Inflammatory macrophage treated with lipopolysaccharide for 4 hours (primary cell): ENCODE measurements around the gene P2RX5.
"Not testable (repeated sequence)": the region's sequence is repeated elsewhere in the genome, so short reads cannot be mapped to it uniquely, and the experiment has no call there.

Source experiments
- DNase-seq: peaks from one replicate; pipeline ENCODE4 v3.0.0-alpha.2; 2020

Gene P2RX5

DNA sequence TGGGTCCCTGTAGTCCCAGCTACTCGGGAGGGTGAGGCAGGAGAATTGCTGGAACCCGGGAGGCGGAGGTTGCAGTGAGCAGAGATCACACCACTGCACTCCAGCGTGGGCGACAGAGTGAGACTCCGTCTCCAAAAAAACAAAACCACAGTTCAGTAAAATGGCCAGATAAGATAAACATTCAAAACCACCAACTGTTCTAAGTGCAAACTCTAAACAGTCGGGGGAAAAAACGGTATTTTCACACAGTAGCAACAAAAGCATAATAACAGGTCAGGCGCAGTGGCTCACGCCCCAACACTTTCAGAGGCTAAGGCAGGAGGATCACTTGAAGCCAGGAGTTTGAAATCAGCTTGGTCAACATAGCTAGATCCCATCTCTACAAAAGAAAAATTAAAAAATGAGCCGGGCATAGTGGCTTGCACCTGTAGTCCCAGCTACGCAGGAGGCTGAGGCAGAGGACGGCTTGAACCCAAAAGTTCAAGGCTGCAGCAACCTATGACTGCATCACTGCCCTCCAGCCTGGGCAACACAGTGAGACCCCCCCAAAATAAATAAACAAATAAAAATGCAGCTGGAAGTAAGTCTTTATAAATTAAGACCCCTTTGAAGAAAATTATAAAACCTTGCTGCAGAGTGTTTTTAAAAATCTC lies 17.0 kb upstream of the P2RX5 start:
- no peak for DNase-seq

DNA sequence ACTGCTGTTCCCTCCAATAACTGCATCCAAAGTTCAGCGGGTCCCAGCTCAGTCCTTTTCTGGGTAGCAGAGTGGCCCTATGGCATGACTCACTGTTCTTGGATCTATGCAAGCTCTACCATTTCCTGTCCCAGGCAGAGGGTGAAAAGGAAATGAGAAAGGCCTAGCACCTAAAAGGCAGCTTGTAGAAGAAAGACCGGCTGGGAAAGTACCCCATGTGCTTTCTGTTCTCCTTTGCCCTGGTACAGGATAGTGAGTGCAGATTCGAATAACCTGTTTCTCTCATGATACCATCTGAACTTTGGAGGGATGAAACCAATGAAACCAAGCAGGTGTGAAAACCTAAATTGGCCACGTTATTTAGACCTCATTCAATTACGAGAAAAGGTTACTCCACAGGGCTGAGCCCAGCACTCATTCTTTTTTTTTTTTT lies 15.0 kb upstream of the P2RX5 start:
- peak; percentile 94 for DNase-seq

DNA sequence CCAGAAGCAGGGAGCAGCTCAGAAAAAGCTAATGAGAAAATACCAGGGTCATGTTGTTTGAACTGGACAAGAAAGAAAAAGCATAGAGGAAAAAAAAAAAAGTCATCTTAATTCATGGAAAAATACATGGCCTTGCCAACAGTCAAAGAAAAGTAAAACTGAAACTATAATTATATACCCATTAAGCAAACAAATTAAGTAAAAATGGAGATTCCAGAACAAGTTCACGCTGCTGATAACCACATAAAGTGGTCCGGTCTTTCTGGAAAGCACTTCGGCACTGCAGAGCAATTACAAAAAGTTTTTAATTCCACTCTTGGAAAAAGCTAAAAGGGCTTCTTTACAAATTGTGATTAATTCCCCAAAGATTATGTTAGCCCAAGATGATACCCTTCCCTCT lies 12.4 kb upstream of the P2RX5 start:
- DNase-seq: peak; percentile 72

DNA sequence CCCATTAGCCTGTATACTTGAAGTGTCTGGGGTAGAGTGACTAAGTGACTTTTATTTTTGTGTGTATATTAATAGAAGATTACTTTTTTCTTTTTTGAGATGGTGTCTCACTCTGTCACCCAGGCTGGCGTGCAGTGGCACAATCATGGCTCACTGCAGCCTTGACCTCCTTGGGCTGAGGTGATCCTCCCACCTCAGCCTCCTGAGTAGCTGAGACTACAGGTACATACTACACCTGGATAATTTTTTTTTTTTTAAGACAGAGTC lies 9.7 kb upstream of the P2RX5 start:
- not testable (repeated sequence) for DNase-seq

DNA sequence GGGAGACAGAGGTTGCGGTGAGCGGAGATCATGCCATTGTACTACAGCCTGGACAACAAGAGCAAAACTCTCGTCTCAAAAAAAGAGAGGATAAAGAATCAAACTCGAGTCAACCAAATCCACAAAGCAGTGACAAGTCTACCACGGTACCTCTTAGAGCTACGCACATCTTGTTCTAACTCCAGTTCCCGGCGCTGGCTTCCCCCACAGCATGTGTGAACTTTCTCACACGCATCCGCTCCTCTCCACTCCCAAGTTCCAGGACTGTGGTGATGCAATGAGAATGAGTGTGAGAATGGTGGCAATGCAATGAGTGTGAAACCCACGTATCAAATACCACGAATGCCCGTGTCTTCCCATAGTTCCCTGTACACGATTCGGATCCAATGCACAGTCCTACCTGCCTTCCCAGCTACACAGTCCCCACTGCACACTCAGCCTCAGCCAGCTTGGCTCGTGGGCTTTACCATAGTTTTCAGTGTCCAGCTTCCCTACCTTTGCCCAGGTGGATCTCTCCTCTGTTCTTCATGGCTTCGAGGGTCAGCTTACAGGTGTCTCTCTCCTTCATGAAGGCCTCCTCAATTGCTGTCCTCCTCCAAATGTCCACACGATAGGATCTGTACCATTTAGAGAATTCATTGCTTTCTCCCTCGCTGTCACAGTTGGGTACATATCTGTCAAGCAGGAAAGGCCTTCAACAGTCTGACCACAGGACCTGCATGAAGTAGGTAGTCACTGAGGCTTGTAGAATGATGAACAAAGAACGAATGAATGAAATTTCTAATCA lies 9.2 kb upstream of the P2RX5 start:
- DNase-seq: no peak

DNA sequence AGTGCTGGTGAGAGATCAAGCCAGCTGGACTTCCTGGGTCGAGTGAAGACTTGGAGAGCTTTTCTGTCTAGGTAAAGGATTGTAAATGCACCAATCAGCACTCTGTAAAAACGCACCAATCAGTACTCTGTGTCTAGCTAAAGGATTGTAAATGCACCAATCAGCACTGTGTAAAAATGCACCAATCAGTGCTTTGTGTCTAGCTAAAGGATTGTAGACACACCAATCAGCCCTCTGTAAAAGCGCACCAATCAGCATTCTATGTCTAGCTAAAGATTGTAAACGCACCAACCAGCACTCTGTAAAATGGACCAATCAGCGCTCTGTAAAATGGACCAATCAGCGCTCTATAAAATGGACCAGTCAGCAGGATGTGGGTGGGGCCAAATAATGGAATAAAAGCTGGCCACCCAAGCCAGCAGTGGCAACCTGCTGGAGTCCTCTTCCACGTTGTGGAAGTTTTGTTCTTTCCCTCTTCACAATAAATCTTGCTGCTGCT lies 6.1 kb upstream of the P2RX5 start:
- DNase-seq: not testable (repeated sequence)

DNA sequence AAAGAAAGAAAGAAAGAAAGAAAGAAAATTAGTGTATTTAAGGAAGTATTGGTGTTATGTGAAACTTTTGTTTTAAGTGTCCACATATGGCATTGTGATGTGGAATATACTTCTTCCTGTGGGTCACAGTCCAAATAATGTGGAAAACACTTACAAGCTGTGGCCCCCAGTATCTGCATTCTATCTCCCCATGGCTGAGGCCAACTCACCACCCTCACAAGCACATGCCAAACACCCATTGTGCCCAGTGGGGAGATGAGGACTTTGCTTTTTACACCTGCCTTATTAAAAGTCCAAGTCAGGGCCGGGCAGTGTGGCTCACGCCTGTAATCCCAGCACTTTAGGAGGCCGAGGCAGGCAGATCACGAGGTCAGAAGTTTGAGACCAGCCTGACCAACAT lies 4.0 kb upstream of the P2RX5 start:
- no peak for DNase-seq

DNA sequence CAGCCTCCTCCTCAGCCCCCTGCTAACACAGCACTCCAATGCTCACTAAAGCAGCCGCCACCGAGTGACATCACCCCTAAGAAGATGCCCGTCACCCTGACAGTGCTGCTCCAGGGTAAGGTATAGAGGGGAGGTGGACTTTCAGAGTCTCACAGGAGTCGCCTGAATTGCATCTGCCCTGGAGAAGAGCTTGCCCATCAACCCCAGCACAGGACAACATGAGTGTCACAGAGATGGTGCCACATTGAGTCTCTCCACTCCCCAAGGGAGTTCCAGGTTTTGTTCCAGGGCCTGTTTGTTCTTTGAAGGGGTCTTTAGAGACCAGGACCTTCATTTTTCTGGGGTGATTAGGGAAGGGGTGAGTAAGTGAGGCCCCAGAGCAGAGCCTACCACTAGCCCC lies 2.2 kb upstream of the P2RX5 start:
- no peak for DNase-seq

DNA sequence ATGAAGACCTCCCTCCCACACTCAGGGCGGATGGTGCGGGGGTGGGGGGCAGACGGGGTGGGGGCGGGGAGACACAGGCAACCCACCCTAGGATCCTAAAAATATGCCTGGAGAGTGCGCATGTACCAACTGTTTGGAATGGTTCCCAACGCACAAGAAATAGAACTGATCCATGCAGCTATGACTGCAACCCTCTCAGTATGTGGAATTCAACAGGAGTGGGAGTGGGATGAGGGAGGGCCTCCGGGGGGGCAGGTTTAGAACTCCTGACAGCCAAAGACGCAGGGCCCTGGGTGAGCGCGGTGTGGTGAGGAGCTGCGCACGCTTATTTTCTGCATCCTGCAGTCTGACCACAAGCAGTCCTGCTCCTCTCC lies 1.1 kb upstream of the P2RX5 start:
- DNase-seq: no peak

DNA sequence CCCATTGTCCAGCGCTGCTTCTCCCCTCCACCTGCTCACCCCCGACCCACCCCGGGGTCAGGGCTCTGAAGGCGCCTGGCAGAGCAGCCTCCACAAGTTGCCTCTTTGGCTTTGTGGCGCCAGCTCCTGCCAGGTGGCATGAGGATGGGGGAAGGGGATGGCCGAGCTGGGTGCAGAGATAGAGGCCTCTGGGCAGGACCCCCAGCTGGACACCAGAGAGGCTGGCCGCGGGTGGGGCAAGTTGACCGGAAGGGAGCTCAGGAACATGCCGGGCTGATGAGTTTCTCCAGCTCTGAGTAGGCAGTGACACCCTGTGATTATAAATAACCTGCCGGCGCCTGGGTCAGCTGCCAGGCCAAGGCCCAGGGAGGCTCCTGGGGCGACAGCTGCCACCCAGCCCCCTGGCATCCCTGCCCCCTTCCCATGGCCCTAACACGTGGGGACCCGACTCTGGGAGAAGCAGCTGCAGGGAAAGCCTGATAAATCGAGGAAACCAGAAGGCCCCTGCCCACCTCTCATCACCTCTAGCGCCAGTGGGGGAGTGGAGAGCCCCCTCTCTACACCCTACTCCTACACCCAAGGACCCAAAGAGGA lies 729 bp downstream of the P2RX5 start:
- DNase-seq: no peak

DNA sequence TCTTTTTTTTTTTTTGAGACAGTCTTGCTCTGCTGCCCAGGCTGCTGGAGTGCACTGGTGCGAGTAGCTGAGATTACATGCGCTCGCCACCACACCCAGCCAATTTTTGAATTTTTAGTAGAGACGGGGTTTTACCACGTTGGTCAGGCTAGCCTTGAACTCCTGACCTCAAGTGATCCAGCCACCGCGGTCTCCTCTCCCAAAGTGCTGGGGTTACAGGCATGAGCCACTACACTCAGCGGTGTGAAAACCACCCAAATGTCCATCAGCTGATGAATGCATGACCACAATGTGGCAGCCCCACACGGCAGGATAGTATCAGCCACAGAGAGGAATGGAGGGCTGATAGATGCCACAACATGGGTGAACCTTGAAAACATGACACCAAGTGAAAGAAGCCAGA lies 2.1 kb downstream of the P2RX5 start:
- no peak for DNase-seq

DNA sequence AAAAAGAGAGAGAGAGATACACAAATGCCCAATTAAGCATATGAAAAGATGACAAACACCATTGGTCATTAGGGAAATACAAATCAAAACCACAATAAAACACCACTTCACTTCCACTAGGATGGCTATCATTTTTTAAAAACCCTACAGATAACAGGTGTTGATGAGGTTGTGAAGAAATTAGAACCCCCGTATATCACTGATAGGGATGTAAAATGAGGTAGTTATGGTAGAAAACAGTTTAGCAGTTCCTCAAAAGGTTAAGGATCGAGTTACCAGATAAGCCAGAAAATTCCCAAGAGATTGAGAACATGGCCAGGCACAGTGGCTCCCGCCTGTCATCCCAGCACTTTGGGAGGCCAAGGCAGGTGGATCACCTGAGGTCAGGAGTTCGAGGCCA lies 2.8 kb downstream of the P2RX5 start:
- DNase-seq: no peak

DNA sequence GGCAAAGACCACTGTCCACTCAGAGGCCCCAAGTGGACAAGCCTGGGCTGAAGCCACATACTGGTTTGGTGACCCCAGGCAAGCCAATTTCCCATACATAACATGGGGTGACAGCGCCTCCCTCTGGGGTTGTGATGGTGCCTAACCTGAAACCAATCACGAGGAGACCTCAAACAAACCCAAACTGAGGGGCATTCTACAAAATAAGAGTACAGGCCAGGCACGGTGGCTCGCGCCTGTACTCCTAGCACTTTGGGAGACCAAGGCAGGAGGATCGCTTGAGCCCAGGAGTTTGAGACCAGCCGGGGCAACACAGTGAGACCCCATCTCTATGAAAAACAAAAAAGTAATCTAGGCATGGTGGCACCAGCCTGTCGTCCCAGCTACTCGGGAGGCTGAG lies 3.6 kb downstream of the P2RX5 start:
- DNase-seq: no peak

DNA sequence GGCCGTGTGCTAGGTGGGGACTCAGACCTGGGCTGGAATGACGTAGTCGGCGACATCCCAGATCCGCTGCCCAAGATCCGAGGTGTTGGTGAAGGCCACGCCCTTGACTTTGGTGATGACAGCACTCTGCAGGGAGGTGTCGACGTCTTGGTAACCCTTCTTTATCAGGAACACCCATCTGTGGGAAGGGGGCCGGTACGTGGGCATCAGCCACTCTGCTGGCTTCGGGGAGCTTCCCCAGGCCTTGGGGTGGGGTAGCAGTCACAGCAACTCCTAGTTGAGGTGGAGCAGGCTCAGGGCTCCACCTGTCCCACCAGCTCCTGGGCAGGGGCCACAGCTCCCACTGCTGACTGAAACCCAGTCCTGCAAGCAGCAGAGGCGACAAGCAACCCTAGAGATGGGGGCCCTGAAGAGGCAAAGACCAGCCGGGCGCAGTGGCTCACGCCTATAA lies 4.3 kb downstream of the P2RX5 start:
- DNase-seq: no peak

DNA sequence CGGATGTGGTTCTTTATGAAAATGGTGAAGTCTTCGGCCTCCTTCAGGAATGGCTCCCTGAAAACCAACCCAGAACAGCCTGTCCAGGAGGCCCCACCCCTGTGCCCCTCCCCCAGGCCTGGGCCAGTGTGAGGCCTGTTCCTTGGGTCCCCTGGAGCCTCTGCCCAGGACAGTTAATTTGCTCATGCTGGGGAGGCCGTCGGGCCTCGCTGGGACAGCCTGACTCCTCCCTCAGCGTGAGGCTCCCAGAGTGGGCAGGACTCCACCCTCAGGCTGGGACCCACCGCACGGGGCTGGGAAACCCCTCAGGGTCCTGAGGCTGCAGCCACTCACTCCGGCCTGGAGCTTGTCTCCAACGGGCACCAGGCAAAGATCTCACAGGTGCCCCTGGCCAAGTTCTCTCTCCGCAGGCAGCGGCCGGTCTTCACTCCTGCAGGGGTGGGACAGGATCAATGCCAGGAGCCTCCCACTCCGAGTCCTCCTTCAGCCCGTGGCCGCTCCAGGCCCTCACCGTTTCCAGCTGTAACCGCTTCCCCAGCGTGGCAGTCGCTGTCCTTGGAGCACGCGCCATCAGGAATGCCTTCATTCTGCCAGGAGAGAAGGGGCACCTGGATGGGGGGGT lies 5.8 kb downstream of the P2RX5 start:
- DNase-seq: no peak

DNA sequence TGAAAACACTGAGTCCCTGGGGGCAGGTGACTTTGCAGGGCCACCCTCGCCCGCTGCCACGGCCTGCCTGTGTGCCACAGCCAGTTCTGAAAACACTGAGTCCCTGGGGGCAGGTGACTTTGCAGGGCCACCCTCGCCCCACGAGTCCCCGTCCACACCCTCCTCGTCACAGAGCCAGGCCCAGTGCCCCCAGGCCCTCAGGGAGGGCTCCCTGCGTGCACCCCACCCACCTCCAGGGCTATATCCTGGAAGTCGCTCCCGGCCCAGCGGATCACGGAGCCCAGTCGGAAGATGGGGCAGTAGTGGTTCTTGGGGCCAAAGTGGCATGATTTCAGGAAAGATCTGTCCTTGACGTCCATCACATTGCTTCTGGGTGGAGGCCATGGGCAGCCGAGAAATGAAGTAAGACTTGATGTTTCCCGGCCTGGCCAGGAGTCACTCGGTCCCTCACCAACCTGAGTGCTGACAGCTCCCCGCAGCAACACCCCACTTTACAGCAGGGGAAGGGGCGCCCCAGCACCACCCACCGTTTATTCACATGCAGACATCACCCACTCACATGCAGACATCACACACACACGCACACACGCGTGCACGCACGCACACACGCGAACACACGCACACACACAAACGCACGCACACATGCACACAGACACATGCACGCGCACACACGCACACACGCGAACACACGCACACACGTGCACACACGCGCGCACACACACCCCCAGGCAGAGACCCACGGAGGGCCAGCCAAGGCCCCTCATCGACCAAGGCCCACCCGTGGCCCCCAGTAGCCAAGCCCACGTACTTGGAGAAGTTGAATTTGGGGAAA lies 6.5 kb downstream of the P2RX5 start:
- no peak for DNase-seq

DNA sequence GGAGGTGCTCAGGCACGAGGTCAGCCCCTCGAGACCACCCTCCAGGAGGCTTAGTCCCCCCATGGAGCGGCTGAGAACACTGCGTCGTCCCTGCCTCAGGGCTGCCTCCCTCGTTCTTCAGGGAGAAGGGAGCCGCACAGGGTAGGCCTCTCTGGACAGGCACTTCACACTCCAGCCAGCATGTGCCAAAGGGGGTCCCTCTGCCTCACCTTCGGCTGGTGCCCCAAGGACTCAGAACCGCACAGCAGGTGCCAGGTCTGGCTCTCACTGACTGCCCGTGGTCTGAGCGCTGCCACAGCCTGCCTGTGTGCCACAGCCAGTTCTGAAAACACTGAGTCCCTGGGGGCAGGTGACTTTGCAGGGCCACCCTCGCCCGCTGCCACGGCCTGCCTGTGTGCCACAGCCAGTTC lies 7.1 kb downstream of the P2RX5 start:
- DNase-seq: no peak

DNA sequence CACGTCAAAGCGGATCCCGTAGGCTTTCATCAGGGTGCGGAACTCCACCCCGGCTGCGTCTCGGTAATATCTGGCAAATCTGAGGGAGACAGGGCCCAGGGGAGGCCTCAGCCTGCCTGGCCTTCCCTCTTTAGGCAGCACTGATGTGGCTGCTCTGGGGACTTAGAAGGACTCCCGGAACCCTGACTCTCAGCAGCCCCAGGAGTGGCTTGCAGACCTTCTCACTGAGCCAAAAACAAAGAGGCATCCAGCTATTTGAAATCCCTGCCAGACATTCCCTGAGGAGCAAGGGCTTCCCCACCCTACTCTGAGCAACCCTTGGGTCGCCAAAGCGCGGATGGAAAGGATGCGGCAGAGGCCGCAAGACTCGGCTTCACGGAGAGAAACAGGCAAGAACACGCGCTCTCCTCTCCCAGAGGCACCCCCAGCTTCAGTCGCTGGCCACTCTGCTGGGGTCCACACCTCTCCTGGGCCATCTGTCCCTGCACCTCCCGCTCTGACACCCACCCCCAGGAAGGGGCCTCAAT lies 7.9 kb downstream of the P2RX5 start:
- no peak for DNase-seq

DNA sequence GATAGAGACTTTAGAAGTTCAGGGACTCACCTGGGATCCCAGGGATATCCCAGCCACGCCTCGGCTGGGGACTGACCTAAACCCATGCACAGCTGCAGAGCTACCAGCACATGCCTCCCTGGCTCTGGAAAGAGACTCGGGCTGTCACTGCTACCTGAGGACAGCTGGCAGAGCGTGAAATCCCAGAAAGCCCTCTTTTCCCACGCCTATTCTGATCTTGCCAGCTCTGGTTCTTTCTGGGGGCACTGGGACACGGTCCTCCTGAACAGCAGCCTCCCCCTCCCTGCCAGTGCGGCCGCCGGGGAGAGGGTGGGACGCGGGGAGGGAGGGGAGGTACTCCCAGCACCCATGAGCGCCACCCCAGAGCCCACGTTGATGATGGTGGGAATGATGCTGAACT lies 10.8 kb downstream of the P2RX5 start:
- DNase-seq: no peak

DNA sequence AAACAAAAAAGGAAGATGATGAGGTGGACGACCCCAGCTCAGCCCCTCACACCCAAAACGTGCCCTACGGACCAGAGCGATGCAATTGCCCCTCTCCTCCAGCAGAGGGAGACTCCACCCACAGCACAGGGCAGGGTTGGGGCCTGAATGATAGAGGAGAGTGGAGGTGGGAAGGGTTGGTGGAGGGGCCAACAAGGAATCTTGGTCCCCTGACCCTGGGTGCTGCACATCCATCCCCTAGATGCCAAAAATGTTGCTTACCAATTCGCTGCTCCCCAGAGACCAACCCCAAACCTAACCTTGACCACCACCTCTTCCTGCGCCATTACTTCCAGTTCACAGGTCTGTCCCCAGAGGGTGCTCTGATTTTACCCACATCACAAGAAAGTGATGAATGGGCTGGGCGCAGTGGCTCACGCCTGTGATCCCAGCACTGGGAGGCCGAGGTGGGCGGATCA lies 12.9 kb downstream of the P2RX5 start:
- peak; percentile 33 for DNase-seq

DNA sequence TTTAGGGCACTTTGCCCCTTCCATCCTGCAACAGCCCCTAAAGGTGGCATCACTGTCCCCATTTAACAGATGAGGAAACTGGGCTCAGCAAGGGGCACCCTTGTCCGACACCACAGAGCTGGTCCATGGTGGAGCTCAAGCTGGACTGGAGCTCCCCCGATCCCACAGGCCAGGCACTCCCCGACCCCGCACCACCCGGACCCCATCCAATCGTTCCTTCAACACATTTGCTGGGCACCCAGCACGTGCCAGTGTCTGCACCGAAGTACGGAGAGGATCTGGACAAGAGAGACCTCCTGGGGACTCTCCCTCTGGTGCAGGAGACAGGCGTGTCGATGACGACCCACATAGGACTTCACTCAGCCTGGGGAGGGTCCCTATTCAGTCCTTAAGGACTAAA lies 13.9 kb downstream of the P2RX5 start:
- DNase-seq: no peak

DNA sequence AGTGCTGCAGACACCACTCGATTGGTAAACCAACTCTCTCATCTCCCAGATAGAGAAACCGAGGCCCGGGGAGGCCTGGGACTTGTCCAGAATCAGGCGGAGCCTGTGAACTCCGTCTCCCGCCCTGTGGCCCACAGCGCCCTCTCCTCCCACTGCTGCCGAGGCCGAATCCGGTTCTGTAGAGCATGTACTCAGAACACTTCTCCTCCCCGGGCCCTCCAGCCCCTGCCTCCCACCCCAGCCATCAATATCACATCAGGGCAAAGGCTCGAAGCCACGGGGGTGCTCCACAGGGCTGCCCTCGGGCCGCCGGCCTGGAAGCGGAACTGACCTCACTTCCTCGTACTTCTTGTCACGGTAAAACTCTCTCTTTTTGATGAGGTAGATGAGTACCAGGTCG lies 14.4 kb downstream of the P2RX5 start:
- DNase-seq: no peak

DNA sequence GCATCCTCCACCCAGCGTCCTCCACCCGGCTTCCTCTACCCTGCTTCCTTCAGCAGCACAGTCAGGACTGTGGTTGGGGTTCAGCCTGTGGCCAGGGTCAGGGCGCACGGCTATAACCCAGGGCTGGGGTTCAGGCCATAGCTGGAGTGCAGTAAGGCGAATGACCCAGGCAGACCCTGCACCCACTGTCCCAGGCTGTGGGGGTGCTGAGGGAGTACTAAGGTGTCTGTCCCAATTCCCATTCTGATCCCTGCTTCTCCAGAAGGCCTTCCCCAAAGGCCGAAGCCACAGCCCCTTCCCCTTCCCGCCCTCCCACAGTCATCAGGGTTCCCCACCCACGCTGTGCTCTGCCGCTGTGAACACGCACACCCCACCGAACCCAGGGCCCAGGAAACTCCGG lies 14.9 kb downstream of the P2RX5 start:
- DNase-seq: no peak
